IMR-90 (cell line): Measurements from ENCODE around the gene SLC16A5.
"Not testable (repeated sequence)": the region's sequence is repeated elsewhere in the genome, so short reads cannot be mapped to it uniquely, and the experiment has no call there.

Source experiments
- BHLHE40 ChIP-seq: fragments of 150-350 bp; IDR thresholded peaks from 2 replicates; pipeline ENCODE4 v1.6.1; 2016; ENCODE audit warnings: mild to moderate bottlenecking, low read depth, low read length
- CTCF ChIP-seq: conservative IDR thresholded peaks from 2 replicates; pipeline ENCODE4 v1.5.1; 2012; ENCODE audit warnings: mild to moderate bottlenecking, low read depth, low read length, improper control_type of control experiment
- MAFK ChIP-seq: IDR thresholded peaks from 2 replicates; pipeline ENCODE4 v1.6.1; 2012; ENCODE audit warnings: low read depth, low read length, improper control_type of control experiment
- MAZ ChIP-seq: IDR thresholded peaks from 2 replicates; pipeline ENCODE4 v1.6.1; 2012; ENCODE audit warnings: low read depth, mild to moderate bottlenecking, low read length, improper control_type of control experiment, moderate library complexity, borderline replicate concordance
- MXI1 ChIP-seq: IDR thresholded peaks from 2 replicates; pipeline ENCODE4 v1.6.1; 2012; ENCODE audit warnings: low read depth, mild to moderate bottlenecking, low read length, moderate library complexity, borderline replicate concordance
- NFE2L2 ChIP-seq: fragments of 150-350 bp; IDR thresholded peaks from 2 replicates; pipeline ENCODE4 v1.6.1; 2016; ENCODE audit warnings: low read depth, mild to moderate bottlenecking, low read length
- POLR2A ChIP-seq: IDR thresholded peaks from 2 replicates; pipeline ENCODE4 v1.6.1; 2012; ENCODE audit warnings: mild to moderate bottlenecking, low read depth, low read length
- RAD21 ChIP-seq: IDR thresholded peaks from 2 replicates; pipeline ENCODE4 v1.6.1; 2012; ENCODE audit warnings: low read length, improper control_type of control experiment
- RCOR1 ChIP-seq: IDR thresholded peaks from 2 replicates; pipeline ENCODE4 v1.6.1; 2012; ENCODE audit warnings: mild to moderate bottlenecking, low read length, improper control_type of control experiment; ENCODE audit not compliant: insufficient replicate concordance
- USF2 ChIP-seq: fragments of 150-350 bp; IDR thresholded peaks from 2 replicates; pipeline ENCODE4 v1.6.1; 2017; ENCODE audit warnings: mild to moderate bottlenecking, antibody characterized with exemption, low read length, low read depth
- TF ChIP-seq, protein P1 (sequence below): fragments of 150-350 bp; IDR thresholded peaks from 2 replicates; pipeline ENCODE4 v1.6.1; 2016; ENCODE audit warnings: low read depth, mild to moderate bottlenecking, low read length, moderate library complexity, borderline replicate concordance

DNA sequence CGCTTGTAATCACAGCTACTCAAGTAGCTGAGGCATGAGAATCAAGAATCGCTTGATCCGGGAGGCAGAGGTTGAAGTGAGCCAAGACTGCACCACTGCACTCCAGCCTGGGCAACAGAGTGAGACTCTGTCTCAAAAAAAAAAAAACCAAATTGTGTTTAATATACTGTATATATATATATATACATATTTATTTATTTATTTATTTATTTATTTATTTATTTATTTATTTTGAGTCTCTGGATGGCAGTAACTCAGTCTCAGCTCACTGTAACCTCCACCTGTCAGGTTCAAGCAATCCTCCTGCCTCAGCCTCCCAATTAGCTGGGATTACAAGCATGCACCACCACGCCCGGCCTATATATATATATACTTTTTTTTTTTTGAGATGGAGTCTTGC lies 14.8 kb upstream of the SLC16A5 start:
- TF ChIP-seq CTCF, POLR2A, MXI1, RCOR1, MAZ, RAD21, BHLHE40, USF2, NFE2L2, MAFK: not testable (repeated sequence)
- TF ChIP-seq, protein P1, sequence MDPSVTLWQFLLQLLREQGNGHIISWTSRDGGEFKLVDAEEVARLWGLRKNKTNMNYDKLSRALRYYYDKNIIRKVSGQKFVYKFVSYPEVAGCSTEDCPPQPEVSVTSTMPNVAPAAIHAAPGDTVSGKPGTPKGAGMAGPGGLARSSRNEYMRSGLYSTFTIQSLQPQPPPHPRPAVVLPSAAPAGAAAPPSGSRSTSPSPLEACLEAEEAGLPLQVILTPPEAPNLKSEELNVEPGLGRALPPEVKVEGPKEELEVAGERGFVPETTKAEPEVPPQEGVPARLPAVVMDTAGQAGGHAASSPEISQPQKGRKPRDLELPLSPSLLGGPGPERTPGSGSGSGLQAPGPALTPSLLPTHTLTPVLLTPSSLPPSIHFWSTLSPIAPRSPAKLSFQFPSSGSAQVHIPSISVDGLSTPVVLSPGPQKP: not testable (repeated sequence)
